GM21786 (cell line): ENCODE data around the gene MS4A6E.
"Not testable (repeated sequence)": the region's sequence is repeated elsewhere in the genome, so short reads cannot be mapped to it uniquely, and the experiment has no call there.

Experiments used
- ATAC-seq: cut with Tn5 transposase; IDR thresholded peaks from one replicate; pipeline ENCODE4 v1.9.1; 2021; ENCODE audit not compliant: unreplicated experiment

Gene MS4A6E, protein sequence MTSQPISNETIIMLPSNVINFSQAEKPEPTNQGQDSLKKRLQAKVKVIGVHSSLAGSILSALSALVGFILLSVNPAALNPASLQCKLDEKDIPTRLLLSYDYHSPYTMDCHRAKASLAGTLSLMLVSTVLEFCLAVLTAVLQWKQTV

DNA sequence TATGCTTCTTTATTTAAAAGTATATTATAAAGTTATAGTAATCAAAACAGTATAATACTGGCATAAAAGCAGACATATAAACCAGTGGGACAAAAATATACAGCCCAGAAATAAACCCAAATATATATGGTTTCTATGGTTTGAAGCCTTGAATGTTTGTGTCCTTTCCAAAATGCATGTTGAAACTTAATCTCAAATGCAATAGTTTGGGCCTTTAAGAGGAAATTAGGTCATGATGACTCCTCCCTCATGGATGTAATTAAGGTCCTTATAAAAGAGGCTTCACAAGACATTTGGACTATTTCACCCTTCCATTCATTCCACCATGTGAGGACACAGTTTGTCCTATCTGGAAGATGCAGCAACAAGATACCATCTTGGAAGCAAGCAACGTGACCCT is at the start of gene MS4A6E:
Gene MS4A6E (plus strand): TSS at position 301 of the 400 bp plus-strand sequence. CDS start 7,641 bp downstream, outside the sequence.
- no peak for ATAC-seq

GRCh38 chr11:60280412-60280811 is 46.6 kb upstream of the MS4A6E start, which contains the start of gene MS4A4A:
MS4A4A (plus strand) TSS chr11:60280666; CDS start chr11:60280676, 10 bp downstream.
- ATAC-seq: no peak

DNA sequence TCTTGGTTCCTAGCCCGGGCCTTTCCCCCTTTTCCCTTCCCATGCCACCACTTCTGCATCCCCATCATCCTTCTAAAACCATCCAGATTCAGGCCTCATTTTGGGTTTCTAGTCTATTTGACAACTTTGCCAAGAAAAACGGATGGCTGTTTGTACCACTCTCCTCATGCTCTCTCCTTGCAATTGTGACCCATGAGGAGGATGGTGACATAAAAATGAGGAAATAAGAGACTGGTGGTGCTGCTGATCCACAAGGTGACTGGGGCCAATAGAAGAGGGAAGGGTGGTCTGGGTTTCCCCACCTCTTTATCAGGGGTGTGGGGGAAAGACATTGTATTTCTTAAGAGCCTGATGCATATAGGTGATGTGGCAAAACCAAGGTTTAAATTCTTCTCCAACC is 45.6 kb upstream of the MS4A6E start:
- no peak for ATAC-seq

- ATAC-seq: no peak
Observed at GRCh38 chr11:60282286-60282685, 44.8 kb upstream of the MS4A6E start.

DNA sequence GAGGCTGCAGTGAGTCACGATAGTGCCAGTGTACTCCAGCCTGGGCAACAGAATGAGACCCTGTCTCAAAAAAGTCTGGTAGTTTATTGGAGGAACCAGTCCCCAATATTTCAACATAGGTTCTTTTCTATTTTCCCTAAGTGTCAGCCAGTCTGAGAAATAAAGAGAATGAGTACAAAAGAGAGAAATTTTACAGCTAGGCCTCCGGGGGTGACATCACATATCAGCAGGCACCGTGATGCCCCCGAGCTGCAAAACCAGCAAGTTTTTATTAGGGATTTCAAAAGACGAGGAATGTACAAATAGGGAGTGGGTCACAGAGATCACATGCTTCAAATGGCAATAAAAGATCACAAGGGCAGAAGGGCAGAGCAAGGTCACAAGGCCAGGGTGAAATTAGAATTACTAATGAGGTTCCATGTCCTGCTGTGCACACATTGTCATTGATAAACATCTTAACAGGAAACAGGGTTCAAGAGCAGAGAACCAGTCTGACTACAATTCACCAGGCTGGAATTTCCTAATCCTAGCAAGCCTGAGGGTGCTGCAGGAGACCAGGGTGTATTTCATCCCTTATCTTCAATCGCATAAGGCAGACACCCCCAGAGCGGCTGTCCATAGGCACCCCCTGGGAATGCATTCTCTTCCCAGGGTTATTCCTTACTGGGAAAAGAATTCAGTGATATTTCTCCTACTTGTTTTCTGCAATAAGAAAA is 41.5 kb upstream of the MS4A6E start:
- ATAC-seq: not testable (repeated sequence)

DNA sequence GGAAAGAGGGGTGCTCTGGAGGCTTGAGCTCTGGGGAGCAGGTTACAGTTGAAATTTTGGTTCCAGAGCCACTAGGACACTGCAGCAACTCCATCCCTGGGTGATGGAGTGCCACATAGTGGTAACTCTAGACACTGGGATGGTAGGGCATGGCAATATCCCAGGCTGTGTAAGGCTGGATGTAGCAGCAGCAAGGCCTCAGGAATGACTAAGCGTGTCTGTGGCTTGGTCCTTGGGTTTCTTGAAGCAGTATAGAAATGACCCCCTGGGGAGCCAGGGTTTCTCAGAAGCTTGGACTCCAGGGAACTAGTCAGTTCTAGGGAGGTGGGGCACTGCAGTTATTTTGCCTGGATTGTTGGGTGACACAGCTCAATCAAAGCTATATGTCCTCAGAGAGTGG is 38.5 kb upstream of the MS4A6E start:
- no peak for ATAC-seq

DNA sequence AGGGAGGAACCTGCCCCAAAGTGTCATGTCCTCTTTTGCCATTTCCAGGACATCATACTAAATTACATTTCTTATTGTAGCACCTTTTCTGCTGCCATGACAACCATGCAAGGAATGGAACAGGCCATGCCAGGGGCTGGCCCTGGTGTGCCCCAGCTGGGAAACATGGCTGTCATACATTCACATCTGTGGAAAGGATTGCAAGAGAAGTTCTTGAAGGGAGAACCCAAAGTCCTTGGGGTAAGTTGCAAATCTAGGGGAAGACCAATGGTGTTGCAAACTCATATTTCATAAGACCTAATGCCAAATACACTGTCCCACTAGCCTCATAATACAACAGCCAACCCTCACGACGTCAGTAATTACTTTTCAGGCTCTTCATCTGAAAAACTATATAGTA is 34.9 kb upstream of the MS4A6E start:
- ATAC-seq: no peak

DNA sequence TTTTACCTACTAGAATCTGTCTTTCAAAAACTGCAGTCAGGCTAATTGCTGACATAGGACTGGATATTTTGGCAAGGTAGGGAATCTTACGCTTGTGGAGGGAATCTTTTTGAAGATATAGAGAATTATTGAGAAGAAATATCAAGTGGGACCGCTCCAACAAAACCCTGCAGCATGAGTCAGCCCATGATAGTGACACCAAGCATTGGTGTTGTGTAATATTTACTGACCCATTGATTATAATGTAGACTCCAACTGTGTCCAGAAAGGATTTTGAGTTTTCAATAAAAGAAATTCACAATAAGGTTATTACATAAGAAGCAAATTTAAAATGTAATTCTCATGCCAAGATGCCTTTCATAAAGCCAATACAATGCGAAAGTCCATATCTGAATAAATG is 25.9 kb upstream of the MS4A6E start:
- ATAC-seq: no peak

DNA sequence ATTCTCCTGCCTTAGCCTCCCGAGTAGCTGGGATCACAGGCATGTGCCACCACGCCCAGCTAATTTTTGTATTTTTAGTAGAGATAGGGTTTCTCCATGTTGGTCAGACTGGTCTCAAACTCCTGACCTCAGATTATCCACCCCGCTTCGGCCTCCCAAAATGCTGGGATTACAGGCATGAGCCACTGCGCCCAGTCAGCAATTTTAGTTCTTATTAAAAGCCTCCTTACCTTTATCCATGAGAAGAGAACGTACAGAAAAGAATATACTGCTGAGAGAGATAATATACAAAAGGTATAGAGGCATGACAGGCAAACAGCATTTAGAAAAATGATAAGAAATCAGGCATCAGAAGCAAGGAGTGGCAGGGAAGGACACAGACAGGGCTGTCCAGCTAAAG is 25.2 kb upstream of the MS4A6E start:
- not testable (repeated sequence) for ATAC-seq

- no peak for ATAC-seq
Observed at GRCh38 chr11:60303661-60304060, 23.4 kb upstream of the MS4A6E start.

DNA sequence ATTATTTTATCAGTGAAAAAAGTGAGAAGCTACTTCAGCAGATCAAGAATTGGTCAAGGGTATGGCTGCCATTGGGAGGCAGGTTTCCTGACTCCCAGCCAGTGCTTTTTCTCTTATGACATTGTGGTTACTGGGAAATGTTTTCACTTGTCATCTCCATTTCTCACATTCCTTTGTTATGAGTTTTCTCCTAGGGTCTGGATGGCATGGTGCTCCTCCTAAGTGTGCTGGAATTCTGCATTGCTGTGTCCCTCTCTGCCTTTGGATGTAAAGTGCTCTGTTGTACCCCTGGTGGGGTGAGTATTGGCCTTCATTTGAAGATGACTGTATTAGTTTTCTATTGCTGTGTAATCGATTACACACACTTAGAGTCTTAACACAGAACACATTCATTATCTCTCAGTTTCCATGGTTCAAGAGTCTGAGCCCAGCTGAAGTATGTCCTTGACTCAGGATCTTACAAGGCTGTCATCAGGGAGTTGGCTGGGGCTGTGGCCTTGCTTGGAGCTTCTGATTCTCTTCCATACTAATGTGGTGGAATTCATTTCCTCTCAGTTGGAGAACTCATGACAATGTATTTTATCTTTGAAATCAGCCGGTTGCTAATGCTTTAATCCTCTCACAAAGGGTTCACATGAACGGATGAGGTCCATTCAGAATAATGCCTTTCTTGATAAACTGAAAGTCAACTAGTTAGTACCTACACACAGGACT is 21.0 kb upstream of the MS4A6E start:
- ATAC-seq: no peak

GRCh38 chr11:60307507-60308195 is 19.4 kb upstream of the MS4A6E start:
- ATAC-seq: no peak

DNA sequence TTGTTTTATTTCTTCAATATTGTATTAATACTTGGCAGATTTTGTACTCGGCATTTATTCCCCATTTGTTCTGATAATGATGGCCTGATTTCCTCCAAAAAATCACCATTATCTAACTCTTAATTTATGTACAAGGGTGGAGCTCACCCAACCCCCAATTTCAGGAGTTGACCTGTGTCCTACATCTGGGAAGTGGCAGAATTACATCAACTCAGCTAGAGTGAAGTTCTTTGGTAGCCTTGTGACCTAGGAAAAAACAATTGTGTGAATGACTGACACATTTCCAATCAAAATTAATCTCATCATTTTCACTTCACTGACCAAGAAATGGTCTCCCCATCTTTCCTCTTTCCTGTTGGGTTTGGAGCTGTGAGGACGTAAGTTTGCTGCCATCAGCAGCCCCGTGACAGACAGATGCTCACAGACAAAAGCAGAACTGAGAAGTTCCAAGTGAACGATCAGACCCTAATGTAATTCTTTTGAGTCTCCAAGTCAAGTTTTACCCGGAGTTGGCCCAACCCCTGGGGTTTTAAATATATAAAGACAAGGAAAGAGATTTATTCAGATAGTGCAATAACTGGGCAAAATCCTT is 16.6 kb upstream of the MS4A6E start:
- ATAC-seq: peak; percentile 63

DNA sequence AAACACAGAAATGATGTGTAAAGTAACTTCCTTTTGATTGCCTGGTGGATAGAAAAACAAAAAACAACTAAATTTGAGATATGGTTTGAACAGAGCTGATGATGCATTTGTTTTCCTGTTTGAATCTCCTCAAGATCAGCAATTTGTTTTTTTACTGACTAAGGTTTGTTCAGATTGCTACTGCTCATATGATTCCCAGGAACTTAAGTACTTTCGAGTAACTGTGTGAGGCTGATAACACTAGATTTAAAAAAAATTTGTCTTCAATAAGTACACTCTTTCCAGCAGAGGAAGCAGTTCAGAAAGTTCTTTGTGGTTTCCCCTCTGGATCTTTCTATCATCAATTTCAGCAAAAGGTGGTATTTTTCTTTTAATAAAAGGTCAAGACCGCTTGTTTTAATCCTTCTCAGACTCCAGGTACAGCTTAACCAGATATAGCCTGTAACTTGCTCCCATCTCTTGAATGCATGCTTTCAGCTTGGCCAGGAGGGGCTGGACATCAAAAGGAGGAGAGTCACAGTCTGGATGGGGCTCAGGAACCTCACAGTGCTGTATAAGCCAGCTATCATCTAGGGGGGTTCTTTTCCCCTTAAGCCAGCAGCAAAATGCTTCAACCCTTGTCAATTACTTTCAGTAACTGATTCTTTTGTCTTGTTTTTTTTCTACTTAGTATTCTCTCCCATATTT is 12.3 kb upstream of the MS4A6E start:
- no peak for ATAC-seq

GRCh38 chr11:60315871-60316270 is 11.2 kb upstream of the MS4A6E start:
- no peak for ATAC-seq

- no peak for ATAC-seq
Observed at GRCh38 chr11:60316317-60316716, 10.7 kb upstream of the MS4A6E start.

DNA sequence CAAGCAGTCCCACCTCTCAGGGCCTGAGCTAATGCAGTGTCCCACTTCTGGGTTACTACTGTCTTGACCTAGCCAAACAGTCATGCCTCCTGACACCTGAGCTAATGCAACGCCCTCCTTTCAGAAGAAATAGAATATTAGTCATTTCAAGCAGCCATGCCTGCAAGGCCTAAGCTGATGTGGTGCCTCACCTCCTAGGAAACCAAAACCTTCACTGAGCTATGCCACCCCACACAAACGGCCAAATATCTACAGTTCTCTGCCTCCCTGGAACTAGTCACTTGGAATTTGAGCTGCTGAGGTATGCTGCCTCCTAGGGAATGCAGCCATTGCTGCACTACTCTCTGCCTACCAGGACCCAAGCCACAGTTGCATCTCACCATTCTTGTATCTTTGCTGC is 8.3 kb upstream of the MS4A6E start:
- ATAC-seq: no peak

GRCh38 chr11:60321051-60321450 is 6.0 kb upstream of the MS4A6E start:
- ATAC-seq: no peak

GRCh38 chr11:60328460-60328859 is 1.4 kb downstream of the MS4A6E start:
- ATAC-seq: no peak

DNA sequence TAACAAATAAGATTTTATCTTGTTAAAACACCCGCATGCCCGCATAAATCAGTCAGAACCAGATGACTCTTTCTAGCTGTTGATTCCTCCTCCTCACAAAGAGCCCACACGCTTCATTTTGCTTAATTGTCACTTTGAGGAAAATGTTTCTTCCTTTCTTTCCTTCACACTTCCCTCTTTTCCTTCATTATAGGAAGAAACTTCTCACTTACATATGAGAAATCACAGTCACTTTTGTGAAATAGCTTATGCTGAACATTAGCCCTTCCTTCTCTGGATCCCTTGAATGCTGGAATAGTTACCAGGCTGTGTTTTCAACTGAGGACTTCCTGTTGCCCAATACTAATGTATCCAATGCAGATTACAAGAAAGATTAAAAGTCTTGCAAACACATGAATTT is 5.8 kb downstream of the MS4A6E start:
- no peak for ATAC-seq
